ENCODE results near the gene FABP1.

FABP1 gene

DNA sequence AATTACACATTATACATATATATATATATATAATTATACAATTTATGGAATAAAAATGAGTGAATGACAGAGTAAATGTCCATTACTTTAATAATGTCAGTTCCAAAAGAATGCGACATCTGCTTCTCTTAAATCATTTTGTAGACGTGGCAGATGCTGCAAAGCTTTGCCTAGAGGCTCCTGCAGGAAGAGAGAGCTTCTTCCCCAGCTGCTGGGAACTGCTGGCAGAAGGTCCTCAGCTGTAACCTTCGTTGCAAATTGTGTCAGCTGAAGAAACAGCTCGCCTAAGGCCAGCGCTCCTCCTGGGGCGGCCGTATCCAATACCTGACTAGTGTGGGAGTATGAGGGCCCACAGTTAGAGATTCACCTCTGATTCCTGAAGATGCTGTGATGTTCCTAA lies 32.7 kb upstream of the FABP1 start:
- Histone ChIP-seq H3K36me3 (ENCODE audit: control insufficient read depth, insufficient read depth, low read length) (no peaks in the 10 kb centered on the region), H3K4me3 (ENCODE audit: extremely low read depth, insufficient read depth, low read length, poor library complexity, severe bottlenecking) (no peak overlapping the region), H3K4me1 (ENCODE audit: control insufficient read depth, insufficient read depth, low read length, poor library complexity, severe bottlenecking) (no peaks in the 10 kb centered on the region), H3K27ac (ENCODE audit: low read depth, low read length, severe bottlenecking) (no peak overlapping the region), H3K9me3 (ENCODE audit: control insufficient read depth, low read length) (no peaks in the 10 kb centered on the region)
- WGBS, 2 experiments (ENCODE audit: insufficient coverage in 2 of 2), result 90 to 95% methylated on average over 5 to 7 of the region's 7 CpGs

DNA sequence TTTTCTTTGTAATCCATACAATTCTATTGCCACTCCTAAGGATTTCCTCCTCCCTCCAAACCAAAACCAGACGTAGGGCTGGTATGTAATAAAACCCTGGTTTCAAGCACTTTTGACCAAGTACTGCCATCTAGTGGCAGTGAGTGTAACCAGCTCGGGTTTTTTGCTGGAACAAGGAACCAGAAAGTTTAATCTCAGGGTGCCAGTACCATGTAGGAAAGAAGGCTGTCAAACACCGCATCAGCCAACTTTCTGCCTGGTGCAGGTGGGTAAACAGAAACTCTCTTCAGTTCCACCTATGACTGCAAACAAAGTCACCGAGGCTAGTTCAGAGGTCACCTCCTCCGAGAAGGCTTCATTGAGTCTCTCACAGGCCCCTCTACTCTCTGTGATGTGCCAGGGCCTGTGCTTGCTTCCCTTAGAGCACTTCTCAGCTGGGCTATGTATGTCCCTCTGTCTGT lies 32.1 kb upstream of the FABP1 start:
- H3K36me3 ChIP-seq (ENCODE audit: control insufficient read depth, insufficient read depth, low read length), result no peaks in the 10 kb centered on the region
- WGBS, 2 experiments (ENCODE audit: insufficient coverage in 2 of 2), result 40 to 45% methylated on average over 4 of the region's 5 CpGs
- H3K27ac ChIP-seq (ENCODE audit: low read depth, low read length, severe bottlenecking), result no peak overlapping the region
- H3K4me1 ChIP-seq (ENCODE audit: control insufficient read depth, insufficient read depth, low read length, poor library complexity, severe bottlenecking), result no peaks in the 10 kb centered on the region
- H3K4me3 ChIP-seq (ENCODE audit: extremely low read depth, insufficient read depth, low read length, poor library complexity, severe bottlenecking), result no peak overlapping the region
- H3K9me3 ChIP-seq (ENCODE audit: control insufficient read depth, low read length), result no peaks in the 10 kb centered on the region

DNA sequence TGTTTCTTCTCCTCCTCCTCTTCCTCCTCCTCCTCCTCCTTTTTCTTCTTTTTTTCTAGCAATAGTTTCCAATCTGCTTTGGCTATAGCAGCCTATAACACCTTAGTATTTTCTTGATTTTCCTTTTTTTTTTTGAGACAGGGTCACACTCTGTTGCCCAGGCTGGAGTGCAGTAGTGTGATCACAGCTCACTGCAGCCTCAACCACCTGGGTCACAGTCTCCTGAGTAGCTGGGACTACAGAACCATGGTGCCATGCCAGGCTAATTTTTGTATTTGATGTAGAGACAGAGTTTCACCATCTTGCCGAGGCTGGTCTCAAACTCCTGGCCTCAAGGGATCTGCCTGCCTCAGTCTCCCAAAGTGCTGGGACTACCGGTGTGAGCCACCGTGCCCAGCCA lies 31.6 kb upstream of the FABP1 start:
- Histone ChIP-seq H3K27ac (ENCODE audit: low read depth, low read length, severe bottlenecking) (no peak overlapping the region), H3K4me3 (ENCODE audit: extremely low read depth, insufficient read depth, low read length, poor library complexity, severe bottlenecking) (no peak overlapping the region), H3K4me1 (ENCODE audit: control insufficient read depth, insufficient read depth, low read length, poor library complexity, severe bottlenecking) (no peaks in the 10 kb centered on the region), H3K9me3 (ENCODE audit: control insufficient read depth, low read length) (no peaks in the 10 kb centered on the region), H3K36me3 (ENCODE audit: control insufficient read depth, insufficient read depth, low read length) (no peaks in the 10 kb centered on the region)
- WGBS, 2 experiments (ENCODE audit: insufficient coverage in 2 of 2), result 63 to 100% methylated on average over 1 to 3 of the region's 3 CpGs

DNA sequence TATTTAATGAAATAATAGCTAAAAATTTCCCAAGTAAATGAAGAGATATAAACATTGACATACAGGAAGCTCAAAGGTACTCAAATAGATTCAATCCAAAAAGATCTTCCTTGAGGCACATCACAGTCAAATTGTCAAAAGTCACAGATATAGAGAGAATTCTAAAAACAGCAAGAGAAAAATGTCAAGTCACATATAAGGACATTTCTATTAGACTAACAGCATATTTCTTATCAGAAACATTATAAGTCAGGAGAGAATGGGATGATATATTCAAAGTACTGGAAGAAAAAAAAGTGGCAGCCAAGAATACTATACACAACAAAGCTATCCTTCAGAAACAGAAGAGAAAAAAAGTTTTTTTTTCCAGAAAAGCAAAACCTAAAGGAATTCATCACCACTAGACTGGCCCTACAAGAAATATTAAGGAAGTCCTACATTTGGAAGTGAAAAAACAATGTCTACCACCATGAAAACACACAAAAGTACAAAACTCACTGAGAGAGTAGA lies 21.1 kb upstream of the FABP1 start:
- H3K36me3 ChIP-seq (ENCODE audit: control insufficient read depth, insufficient read depth, low read length), result no peaks in the 10 kb centered on the region
- H3K27ac ChIP-seq (ENCODE audit: low read depth, low read length, severe bottlenecking), result no peak overlapping the region
- no peaks in the 10 kb centered on the region for H3K9me3 ChIP-seq (ENCODE audit: control insufficient read depth, low read length)
- no peak overlapping the region for H3K4me3 ChIP-seq (ENCODE audit: extremely low read depth, insufficient read depth, low read length, poor library complexity, severe bottlenecking)
- no peaks in the 10 kb centered on the region for H3K4me1 ChIP-seq (ENCODE audit: control insufficient read depth, insufficient read depth, low read length, poor library complexity, severe bottlenecking)

DNA sequence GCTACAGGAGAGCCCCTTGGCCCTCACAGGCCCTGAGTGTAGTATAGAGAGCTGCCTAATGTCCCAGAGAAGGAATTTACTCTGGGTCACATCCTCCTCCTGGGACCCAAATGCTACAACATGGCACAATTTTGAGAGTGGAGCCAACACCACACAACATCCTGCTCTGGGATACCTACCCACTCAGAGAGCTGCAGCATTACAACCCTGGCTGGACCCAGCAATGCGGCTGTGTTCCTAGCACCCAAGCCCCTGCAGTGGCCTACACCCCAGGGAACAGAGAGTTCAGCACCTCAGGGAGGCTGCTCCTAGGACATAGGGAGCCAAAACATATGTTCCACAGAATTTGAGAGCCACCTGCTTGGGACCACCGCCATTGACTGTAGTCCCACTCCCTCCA lies 19.3 kb upstream of the FABP1 start:
- no peaks in the 10 kb centered on the region for H3K9me3 ChIP-seq (ENCODE audit: control insufficient read depth, low read length)
- WGBS, 2 experiments (ENCODE audit: insufficient coverage in 2 of 2), result 75 to 86% methylated on average over 1 to 2 of the region's 2 CpGs
- H3K36me3 ChIP-seq (ENCODE audit: control insufficient read depth, insufficient read depth, low read length), result no peaks in the 10 kb centered on the region
- no peak overlapping the region for H3K4me3 ChIP-seq (ENCODE audit: extremely low read depth, insufficient read depth, low read length, poor library complexity, severe bottlenecking)
- H3K4me1 ChIP-seq (ENCODE audit: control insufficient read depth, insufficient read depth, low read length, poor library complexity, severe bottlenecking), result no peaks in the 10 kb centered on the region
- H3K27ac ChIP-seq (ENCODE audit: low read depth, low read length, severe bottlenecking), result no peak overlapping the region

DNA sequence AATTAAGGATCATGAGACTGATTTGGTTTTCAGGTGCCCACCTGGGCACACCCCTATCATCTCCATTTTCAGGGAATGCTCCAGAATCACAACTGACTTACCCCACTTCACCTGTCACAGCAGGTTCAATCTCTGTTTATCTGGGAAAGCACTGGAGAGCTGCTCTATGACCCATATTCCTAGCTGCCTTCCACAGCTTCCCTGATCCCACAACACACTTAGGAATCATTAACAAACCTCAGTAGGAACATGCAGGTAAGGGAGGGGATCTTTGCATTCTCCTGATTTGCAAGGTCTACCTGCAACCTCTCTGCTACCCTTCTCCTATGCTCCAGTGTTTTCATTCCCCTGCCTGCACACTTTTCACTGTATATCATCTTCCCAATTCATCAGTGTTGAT lies 18.7 kb upstream of the FABP1 start:
- H3K4me1 ChIP-seq (ENCODE audit: control insufficient read depth, insufficient read depth, low read length, poor library complexity, severe bottlenecking), result no peaks in the 10 kb centered on the region
- no peak overlapping the region for H3K4me3 ChIP-seq (ENCODE audit: extremely low read depth, insufficient read depth, low read length, poor library complexity, severe bottlenecking)
- H3K27ac ChIP-seq (ENCODE audit: low read depth, low read length, severe bottlenecking), result no peak overlapping the region
- no peaks in the 10 kb centered on the region for H3K36me3 ChIP-seq (ENCODE audit: control insufficient read depth, insufficient read depth, low read length)
- no peaks in the 10 kb centered on the region for H3K9me3 ChIP-seq (ENCODE audit: control insufficient read depth, low read length)

DNA sequence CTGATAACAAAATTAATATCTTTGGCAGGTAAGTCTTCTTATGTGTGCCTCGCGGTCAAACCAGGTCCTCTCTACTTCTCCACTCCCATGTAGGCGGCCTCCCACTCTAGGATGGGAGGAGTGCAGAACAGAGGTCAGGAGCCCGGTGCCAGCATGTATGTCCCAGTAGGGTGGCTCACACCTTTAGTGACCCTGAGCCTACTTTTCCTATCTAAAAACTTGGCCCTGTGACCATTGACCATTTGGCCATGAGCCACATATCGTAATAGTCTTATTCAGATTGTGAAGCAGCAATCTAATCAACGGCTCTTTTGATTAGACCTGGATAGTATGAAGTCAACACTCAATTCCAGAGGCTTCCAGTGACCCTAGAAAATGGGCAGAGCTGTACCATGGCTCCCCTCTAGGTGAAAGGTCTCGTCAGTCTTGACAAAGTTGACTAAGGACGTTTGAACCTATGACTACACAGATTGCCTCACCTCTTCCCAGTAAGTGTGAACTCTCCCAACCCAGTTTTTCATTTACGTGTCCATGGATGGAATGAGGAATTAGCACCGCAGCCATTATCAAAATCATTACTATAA lies 17.1 kb upstream of the FABP1 start:
- Histone ChIP-seq H3K4me3 (ENCODE audit: extremely low read depth, insufficient read depth, low read length, poor library complexity, severe bottlenecking) (no peak overlapping the region), H3K9me3 (ENCODE audit: control insufficient read depth, low read length) (no peaks in the 10 kb centered on the region), H3K4me1 (ENCODE audit: control insufficient read depth, insufficient read depth, low read length, poor library complexity, severe bottlenecking) (no peaks in the 10 kb centered on the region), H3K36me3 (ENCODE audit: control insufficient read depth, insufficient read depth, low read length) (no peaks in the 10 kb centered on the region), H3K27ac (ENCODE audit: low read depth, low read length, severe bottlenecking) (no peak overlapping the region)
- WGBS, 2 experiments (ENCODE audit: insufficient coverage in 2 of 2), result 87 to 96% methylated on average over 5 to 7 of the region's 10 CpGs

DNA sequence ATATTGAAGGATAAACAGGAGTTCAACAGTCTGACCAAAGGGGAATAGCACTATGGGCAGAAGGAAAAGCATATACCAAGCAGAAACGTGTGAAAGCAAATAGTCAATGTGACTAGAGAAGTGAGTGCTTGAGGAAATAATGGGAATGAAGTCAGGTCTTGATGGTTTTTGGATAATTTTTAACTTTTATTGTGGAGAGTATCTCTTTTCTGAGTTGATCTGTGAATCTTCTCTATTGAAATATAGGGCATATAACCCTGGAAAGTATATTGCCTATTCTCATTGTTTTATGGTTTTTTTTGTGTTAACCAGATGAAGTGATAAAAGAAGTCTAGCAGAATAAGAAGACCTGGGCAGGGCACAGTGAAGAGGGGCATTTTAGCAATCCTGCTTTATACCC lies 16.4 kb upstream of the FABP1 start:
- no peak overlapping the region for H3K4me3 ChIP-seq (ENCODE audit: extremely low read depth, insufficient read depth, low read length, poor library complexity, severe bottlenecking)
- WGBS, 2 experiments (ENCODE audit: insufficient coverage in 2 of 2), result 65 to 75% methylated on average over 1 of the region's 1 CpG
- no peaks in the 10 kb centered on the region for H3K36me3 ChIP-seq (ENCODE audit: control insufficient read depth, insufficient read depth, low read length)
- H3K4me1 ChIP-seq (ENCODE audit: control insufficient read depth, insufficient read depth, low read length, poor library complexity, severe bottlenecking), result no peaks in the 10 kb centered on the region
- H3K9me3 ChIP-seq (ENCODE audit: control insufficient read depth, low read length), result no peaks in the 10 kb centered on the region
- H3K27ac ChIP-seq (ENCODE audit: low read depth, low read length, severe bottlenecking), result no peak overlapping the region

DNA sequence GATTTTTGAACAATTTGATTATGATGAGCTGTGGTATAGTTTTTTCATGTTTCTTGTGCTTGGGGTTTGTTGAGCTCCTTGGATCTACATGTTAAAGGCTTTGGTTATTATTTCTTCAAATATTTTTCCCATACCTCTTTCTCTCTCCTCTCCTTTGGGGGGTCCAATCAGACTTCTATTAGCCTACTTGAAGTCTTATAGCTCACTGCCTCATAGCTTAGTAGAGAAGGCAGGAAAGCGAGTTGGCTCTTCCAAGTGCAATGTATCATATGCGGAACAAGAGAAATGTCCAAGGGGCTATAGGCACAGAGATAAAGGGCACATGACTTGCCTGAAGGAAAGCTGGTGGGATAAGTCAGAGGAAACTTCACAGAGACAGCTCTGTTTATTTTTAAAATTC lies 14.1 kb upstream of the FABP1 start:
- H3K27ac ChIP-seq (ENCODE audit: low read depth, low read length, severe bottlenecking), result no peak overlapping the region
- no peak overlapping the region for H3K4me3 ChIP-seq (ENCODE audit: extremely low read depth, insufficient read depth, low read length, poor library complexity, severe bottlenecking)
- no peaks in the 10 kb centered on the region for H3K4me1 ChIP-seq (ENCODE audit: control insufficient read depth, insufficient read depth, low read length, poor library complexity, severe bottlenecking)
- no peaks in the 10 kb centered on the region for H3K9me3 ChIP-seq (ENCODE audit: control insufficient read depth, low read length)
- H3K36me3 ChIP-seq (ENCODE audit: control insufficient read depth, insufficient read depth, low read length), result no peaks in the 10 kb centered on the region
- WGBS, 2 experiments (ENCODE audit: insufficient coverage in 2 of 2), result 88% methylated on average over 2 of the region's 2 CpGs; no CpG with 5 or more reads in 1 of the 2 experiments

DNA sequence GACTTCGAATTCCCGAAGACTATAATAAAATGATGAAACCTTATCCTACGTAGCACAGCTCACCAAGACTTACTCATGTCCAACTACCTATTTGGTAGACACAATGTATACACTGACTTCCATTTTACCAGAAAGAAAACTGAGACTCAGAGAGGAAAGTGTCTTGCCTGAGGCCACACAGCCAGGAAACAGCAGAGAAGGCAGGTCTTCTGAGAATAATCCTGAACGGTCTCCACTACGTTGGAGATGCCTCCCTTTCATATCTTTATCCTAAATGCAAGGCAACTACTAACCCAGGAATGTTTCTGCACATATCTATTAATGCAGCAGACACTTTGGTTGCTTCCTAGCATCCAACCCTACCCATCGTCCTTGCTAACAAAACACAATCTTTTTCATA lies 11.9 kb upstream of the FABP1 start:
- H3K27ac ChIP-seq (ENCODE audit: low read depth, low read length, severe bottlenecking), result no peak overlapping the region
- no peaks in the 10 kb centered on the region for H3K36me3 ChIP-seq (ENCODE audit: control insufficient read depth, insufficient read depth, low read length)
- H3K4me3 ChIP-seq (ENCODE audit: extremely low read depth, insufficient read depth, low read length, poor library complexity, severe bottlenecking), result no peak overlapping the region
- WGBS, 2 experiments (ENCODE audit: insufficient coverage in 2 of 2), result 59 to 64% methylated on average over 2 to 4 of the region's 6 CpGs
- H3K9me3 ChIP-seq (ENCODE audit: control insufficient read depth, low read length), result no peaks in the 10 kb centered on the region
- H3K4me1 ChIP-seq (ENCODE audit: control insufficient read depth, insufficient read depth, low read length, poor library complexity, severe bottlenecking), result no peaks in the 10 kb centered on the region

DNA sequence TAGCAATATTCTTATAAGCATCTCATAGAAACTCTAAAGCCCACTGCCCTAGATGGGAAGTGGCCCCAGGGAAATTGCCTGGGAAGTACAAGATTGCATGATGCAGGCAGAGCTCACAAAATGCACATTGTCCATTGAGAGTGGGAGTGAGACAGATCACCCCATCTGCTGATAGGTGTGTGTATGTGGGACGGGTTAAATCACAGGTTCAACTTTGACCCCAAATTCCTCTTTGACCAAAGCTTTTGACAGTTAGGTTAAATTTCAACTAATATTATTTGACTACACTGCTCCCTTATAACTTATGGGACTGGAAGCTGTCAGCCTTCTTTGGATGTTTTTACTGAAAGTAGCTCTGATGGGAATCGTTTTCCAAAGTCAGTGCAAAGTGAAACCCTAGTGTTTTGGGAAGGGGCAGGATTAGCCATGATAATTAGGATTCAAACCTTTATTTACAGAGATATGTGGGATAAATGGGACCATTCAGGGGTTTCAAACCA lies 11.4 kb upstream of the FABP1 start:
- 80% methylated on average over 1 of the region's 2 CpGs; no CpG with 5 or more reads in 1 of the 2 experiments for WGBS, 2 experiments (ENCODE audit: insufficient coverage in 2 of 2)
- Histone ChIP-seq H3K4me1 (ENCODE audit: control insufficient read depth, insufficient read depth, low read length, poor library complexity, severe bottlenecking) (no peaks in the 10 kb centered on the region), H3K27ac (ENCODE audit: low read depth, low read length, severe bottlenecking) (no peak overlapping the region), H3K36me3 (ENCODE audit: control insufficient read depth, insufficient read depth, low read length) (no peaks in the 10 kb centered on the region), H3K9me3 (ENCODE audit: control insufficient read depth, low read length) (no peaks in the 10 kb centered on the region), H3K4me3 (ENCODE audit: extremely low read depth, insufficient read depth, low read length, poor library complexity, severe bottlenecking) (no peak overlapping the region)

Data from mesodermal cell (in vitro differentiated cells).